Type B pancreatic cell (in vitro differentiated cells): ENCODE measurements around the gene ANTKMT. TPM values are rescaled to one million over a fixed set of nuclear protein-coding genes. Genes with fewer than 3 reads are reported as not detected.
A peak's percentile ranks its signal among the peaks of the same experiment; 100 is the strongest.

Experiments
- DNase-seq: peaks from one replicate; pipeline ENCODE4 v3.0.0; 2021; ENCODE audit warnings: mixed read lengths; ENCODE audit not compliant: unreplicated experiment; ENCODE audit errors: extremely low spot score
- H3K27ac Mint-ChIP-seq: 2 replicates; pipeline ENCODE4 v1.8.0; 2021; ENCODE audit warnings: mild to moderate bottlenecking, mixed read lengths
- H3K27me3 Mint-ChIP-seq: 2 replicates; pipeline ENCODE4 v1.8.0; 2021; ENCODE audit warnings: mixed read lengths
- H3K36me3 Mint-ChIP-seq: 2 replicates; pipeline ENCODE4 v1.8.0; 2021; ENCODE audit warnings: mixed read lengths
- H3K4me1 Mint-ChIP-seq: one replicate; pipeline ENCODE4 v1.8.0; 2021; ENCODE audit warnings: mixed read lengths; ENCODE audit not compliant: unreplicated experiment
- H3K4me3 Mint-ChIP-seq: 2 replicates; pipeline ENCODE4 v1.8.0; 2021; ENCODE audit warnings: mild to moderate bottlenecking, mixed read lengths
- H3K9me3 Mint-ChIP-seq: 2 replicates; pipeline ENCODE4 v1.8.0; 2021; ENCODE audit warnings: mixed read lengths
- total RNA-seq: library from RNA; stranded (reverse); gene quantifications from 2 replicates; pipeline ENCODE4 v1.2.1, GENCODE V29; 2021; ENCODE audit warnings: low replicate concordance
- TF ChIP-seq, protein P1 (sequence below): fragments of 200-600 bp; sonication (generic); conservative IDR thresholded peaks from 2 replicates; pipeline ENCODE4 v1.5.0; 2021; ENCODE audit warnings: antibody characterized with exemption, mild to moderate bottlenecking

ANTKMT gene
- total RNA-seq, 1 donor from 2014 or later: 33.5 TPM

DNA sequence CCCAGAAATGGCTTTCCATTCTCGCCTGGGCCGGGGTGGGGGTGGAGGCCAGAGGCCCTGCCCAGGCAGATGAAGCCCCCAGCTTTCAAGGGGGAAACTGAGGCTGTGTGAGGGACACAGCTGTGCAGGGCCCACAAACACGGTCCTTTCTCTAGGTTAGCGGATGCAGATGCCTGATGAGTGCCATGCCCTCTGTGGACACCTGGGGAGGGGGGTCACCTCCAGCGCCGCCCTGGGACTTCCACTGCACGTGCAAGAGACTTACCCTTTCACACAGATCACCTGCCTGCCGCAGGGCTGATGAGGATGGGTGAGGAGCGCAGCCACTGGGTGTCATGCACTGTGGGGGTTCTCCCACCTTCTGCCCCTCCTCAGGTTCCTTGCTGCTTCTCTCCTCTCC, 2.6 kb upstream of the ANTKMT start:
- Mint-ChIP-seq H3K9me3 (no peaks in the 10 kb centered on the region), H3K27me3 (peaks cover 5% of the 10 kb centered on the region), H3K4me3 (peak overlapping the region; percentile 84), H3K4me1 (peaks cover 11% of the 10 kb centered on the region), H3K36me3 (no peaks in the 10 kb centered on the region), H3K27ac (no peak overlapping the region)
- TF ChIP-seq, protein P1, sequence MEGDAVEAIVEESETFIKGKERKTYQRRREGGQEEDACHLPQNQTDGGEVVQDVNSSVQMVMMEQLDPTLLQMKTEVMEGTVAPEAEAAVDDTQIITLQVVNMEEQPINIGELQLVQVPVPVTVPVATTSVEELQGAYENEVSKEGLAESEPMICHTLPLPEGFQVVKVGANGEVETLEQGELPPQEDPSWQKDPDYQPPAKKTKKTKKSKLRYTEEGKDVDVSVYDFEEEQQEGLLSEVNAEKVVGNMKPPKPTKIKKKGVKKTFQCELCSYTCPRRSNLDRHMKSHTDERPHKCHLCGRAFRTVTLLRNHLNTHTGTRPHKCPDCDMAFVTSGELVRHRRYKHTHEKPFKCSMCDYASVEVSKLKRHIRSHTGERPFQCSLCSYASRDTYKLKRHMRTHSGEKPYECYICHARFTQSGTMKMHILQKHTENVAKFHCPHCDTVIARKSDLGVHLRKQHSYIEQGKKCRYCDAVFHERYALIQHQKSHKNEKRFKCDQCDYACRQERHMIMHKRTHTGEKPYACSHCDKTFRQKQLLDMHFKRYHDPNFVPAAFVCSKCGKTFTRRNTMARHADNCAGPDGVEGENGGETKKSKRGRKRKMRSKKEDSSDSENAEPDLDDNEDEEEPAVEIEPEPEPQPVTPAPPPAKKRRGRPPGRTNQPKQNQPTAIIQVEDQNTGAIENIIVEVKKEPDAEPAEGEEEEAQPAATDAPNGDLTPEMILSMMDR: no peak
- DNase-seq: no peak

DNA sequence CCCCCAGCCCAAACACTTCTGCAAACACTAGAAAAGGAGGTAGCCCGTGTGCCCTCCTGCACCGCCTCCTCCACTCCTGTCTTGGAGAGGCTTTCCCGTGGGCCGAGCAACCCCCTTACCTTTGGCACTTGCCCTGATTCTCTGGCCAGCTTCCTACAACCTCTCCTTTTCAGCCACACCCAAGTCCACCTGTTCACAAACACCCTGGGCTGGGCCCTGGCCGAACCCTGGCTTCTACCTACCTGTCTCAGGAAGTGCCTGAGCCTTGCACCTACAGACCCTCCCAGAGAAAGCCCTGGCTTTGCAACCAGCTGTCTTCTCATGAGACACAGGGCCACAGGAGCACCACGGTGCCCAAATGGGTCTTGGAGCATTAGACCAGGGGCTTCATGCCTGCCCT, 2.0 kb upstream of the ANTKMT start:
- Mint-ChIP-seq H3K4me1 (peaks cover 11% of the 10 kb centered on the region), H3K36me3 (no peaks in the 10 kb centered on the region), H3K27me3 (peaks cover 5% of the 10 kb centered on the region), H3K4me3 (peak overlapping the region; percentile 84), H3K9me3 (no peaks in the 10 kb centered on the region), H3K27ac (peak overlapping the region; percentile 59)
- DNase-seq: no peak
- TF ChIP-seq, protein P1: no peak

DNA sequence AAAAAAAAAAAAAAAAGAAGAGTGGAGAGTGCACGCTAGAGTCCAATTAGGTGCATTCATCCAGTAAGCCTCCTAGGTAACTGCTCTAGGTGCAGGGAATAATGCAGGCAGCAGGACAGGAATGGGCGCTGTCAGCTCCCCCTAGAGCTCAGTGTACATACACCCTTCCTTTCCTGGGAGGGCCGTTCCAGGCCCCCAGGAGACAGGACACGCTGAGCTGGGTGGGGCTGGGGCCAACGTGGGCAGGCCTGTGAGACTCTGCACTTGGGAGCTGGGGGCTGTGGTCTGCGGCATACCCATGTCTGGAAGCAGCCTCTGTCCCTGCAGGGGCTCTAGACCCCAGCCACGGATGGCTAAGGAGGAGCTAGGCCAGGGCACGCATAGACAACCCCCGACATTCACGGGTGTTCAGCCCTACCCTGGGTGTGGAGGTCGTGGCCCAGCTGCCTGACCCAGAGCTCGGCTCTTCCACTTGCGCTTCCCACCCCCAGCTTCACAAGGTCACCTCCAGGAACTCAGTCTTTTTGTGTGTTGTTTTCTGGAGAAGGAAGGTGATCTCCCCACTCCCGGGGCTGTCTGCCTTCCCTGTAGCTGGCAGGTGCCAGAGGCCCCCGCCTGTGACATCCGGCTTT, 1.0 kb upstream of the ANTKMT start:
- no peaks in the 10 kb centered on the region for H3K9me3 Mint-ChIP-seq
- H3K4me1 Mint-ChIP-seq: peaks cover 11% of the 10 kb centered on the region
- no peak overlapping the region for H3K27ac Mint-ChIP-seq
- peak overlapping the region; percentile 84 for H3K4me3 Mint-ChIP-seq
- H3K27me3 Mint-ChIP-seq: peaks cover 2% of the 10 kb centered on the region
- TF ChIP-seq, protein P1: peak; percentile 22
- no peak for DNase-seq
- H3K36me3 Mint-ChIP-seq: no peaks in the 10 kb centered on the region

DNA sequence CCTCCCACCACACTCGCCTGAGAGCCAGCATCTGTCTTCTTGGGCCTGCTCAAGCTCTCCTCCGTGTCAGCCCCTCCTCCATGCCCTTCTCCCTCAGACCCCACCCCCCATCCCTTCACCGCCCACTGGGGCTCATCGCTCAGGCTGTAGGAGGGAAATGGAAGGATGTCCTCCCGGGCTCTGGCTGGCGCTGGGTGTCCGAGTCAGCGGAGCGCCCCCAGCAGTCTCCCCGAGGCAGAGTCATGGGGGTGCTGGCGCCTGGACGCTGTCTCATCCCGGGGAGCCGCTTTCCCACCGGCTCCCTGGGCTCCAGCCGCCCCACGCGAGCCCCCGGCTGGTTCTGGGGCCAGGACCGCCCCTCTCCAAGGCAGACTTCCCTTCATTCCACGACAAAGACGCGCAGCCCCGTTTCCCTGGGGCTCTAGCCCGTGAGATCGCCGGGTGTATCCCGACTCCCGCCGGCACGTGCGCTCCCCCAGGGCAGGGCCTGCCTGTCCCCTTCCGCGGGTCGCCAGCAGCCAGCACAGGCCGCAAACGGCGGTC, 428 bp upstream of the ANTKMT start:
- Mint-ChIP-seq H3K27ac (no peak overlapping the region), H3K27me3 (peaks cover 2% of the 10 kb centered on the region), H3K9me3 (no peaks in the 10 kb centered on the region), H3K36me3 (no peaks in the 10 kb centered on the region), H3K4me3 (peak overlapping the region; percentile 84), H3K4me1 (peaks cover 11% of the 10 kb centered on the region)
- TF ChIP-seq, protein P1: no peak
- no peak for DNase-seq

DNA sequence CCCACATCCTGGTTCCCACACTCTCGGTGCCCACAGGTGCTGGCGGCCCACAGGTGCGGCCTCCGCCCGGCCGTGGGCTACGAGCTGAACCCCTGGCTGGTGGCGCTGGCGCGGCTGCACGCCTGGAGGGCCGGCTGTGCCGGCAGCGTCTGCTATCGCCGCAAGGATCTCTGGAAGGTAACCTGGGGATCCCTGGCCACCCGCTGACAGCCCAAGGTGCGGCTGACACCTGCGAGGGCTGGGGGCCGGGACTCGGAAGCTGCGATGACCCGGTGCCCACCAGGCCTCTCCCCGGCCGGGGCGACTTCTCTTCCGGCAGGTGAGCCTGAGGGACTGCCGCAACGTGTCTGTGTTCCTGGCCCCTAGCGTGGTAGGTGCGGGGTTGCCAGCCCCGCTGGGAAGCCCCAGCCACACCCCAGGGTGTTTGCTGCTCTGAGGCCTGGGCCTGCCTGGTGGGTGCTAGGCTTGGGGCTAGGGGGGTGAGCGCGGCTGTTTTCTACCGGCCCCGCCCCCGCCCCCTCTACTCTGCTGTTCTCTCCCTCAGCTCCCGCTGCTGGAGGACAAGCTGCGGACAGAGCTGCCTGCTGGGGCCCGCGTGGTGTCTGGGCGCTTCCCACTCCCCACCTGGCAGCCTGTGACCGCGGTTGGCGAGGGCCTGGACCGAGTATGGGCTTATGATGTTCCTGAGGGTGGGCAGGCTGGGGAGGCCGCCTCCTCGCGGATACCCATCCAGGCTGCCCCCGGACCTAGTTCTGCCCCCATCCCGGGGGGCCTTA, 1.0 kb downstream of the ANTKMT start:
- H3K4me1 Mint-ChIP-seq: peaks cover 8% of the 10 kb centered on the region
- H3K27me3 Mint-ChIP-seq: no peaks in the 10 kb centered on the region
- peak overlapping the region; percentile 49 for H3K4me3 Mint-ChIP-seq
- H3K36me3 Mint-ChIP-seq: no peaks in the 10 kb centered on the region
- no peak for DNase-seq
- TF ChIP-seq, protein P1: no peak
- H3K27ac Mint-ChIP-seq: no peak overlapping the region
- H3K9me3 Mint-ChIP-seq: no peaks in the 10 kb centered on the region
